IMR-90 (cell line): Measurements from ENCODE around the gene SLC29A3. TPM values are rescaled to one million over a fixed set of nuclear protein-coding genes. Genes with fewer than 3 reads are reported as not detected.

Experiments used
- ATAC-seq: fragments of 200-7000 bp; cut with Tn5 transposase; 2 replicates; pipeline ENCODE4 v1.9.1; 2020; ENCODE audit warnings: low read depth, mild to moderate bottlenecking, moderate library complexity
- BruUV-seq: library from RNA; stranded (reverse); fragments of 400-500 nt; replicated peaks from 2 replicates; lab custom pipeline; 2021; lab: Mats Ljungman, UMichigan
- CTCF ChIA-PET: fragments of 300-600 bp; formaldehyde crosslinking; extraction: SDS; loops from one replicate; lab custom pipeline; 2021; ENCODE audit warnings: antibody characterized with exemption; lab: Yijun Ruan, JAX
- POLR2A ChIA-PET: fragments of 300-600 bp; sonication (Branson Sonifier 250); formaldehyde crosslinking; loops from one replicate; lab custom pipeline; 2022; ENCODE audit warnings: antibody characterized with exemption; ENCODE audit not compliant: unreplicated experiment; lab: Charles Lee
- DNase-seq: peaks from one replicate; pipeline ENCODE4 v3.0.0; 2013
- H2AFZ ChIP-seq: replicated peaks from 2 replicates; pipeline ENCODE3; 2013; ENCODE audit warnings: low read length, mild to moderate bottlenecking; ENCODE audit not compliant: poor library complexity
- H2AK5ac ChIP-seq: 2 replicates; pipeline ENCODE4 v1.6.1; 2013; ENCODE audit warnings: low read depth, low read length, inconsistent platforms
- H2AK9ac ChIP-seq: replicated peaks from 2 replicates; pipeline ENCODE3; 2013; ENCODE audit warnings: mild to moderate bottlenecking, low read depth, low read length, moderate library complexity; ENCODE audit not compliant: poor library complexity
- H2BK120ac ChIP-seq: 2 replicates; pipeline ENCODE4 v1.6.1; 2013; ENCODE audit warnings: low read depth, low read length, inconsistent platforms
- H2BK15ac ChIP-seq: 3 replicates; pipeline ENCODE4 v1.6.1; 2013; ENCODE audit warnings: low read depth, low read length, inconsistent platforms
- H2BK20ac ChIP-seq: 2 replicates; pipeline ENCODE4 v1.6.1; 2013; ENCODE audit warnings: low read depth, mild to moderate bottlenecking, inconsistent platforms, low read length, moderate library complexity
- H2BK5ac ChIP-seq: 2 replicates; pipeline ENCODE4 v1.6.1; 2013; ENCODE audit warnings: mild to moderate bottlenecking, low read depth, low read length, inconsistent platforms; ENCODE audit not compliant: poor library complexity, severe bottlenecking
- H3K14ac ChIP-seq: replicated peaks from 2 replicates; pipeline ENCODE4 v1.6.1; 2013; ENCODE audit warnings: low read depth, low read length, inconsistent platforms
- H3K18ac ChIP-seq: 2 replicates; pipeline ENCODE4 v1.6.1; 2013; ENCODE audit warnings: low read depth, low read length, control low read depth
- H3K23ac ChIP-seq: 2 replicates; pipeline ENCODE4 v1.6.1; 2013; ENCODE audit warnings: low read depth, low read length, inconsistent platforms
- H3K27ac ChIP-seq: 2 replicates; pipeline ENCODE4 v1.5.1; 2013; ENCODE audit warnings: mild to moderate bottlenecking, control low read depth, low read length; ENCODE audit not compliant: insufficient read depth
- H3K27me3 ChIP-seq: 2 replicates; pipeline ENCODE4 v1.6.1; 2013; ENCODE audit warnings: low read length; ENCODE audit not compliant: control insufficient read depth, insufficient read depth
- H3K36me3 ChIP-seq: 2 replicates; pipeline ENCODE4 v1.6.1; 2013; ENCODE audit warnings: low read length, mixed read lengths; ENCODE audit not compliant: control insufficient read depth, insufficient read depth
- H3K4ac ChIP-seq: 2 replicates; pipeline ENCODE4 v1.6.1; 2013; ENCODE audit warnings: low read depth, low read length, inconsistent platforms
- H3K4me1 ChIP-seq: 2 replicates; pipeline ENCODE4 v1.6.1; 2013; ENCODE audit warnings: low read length, mixed read lengths; ENCODE audit not compliant: control insufficient read depth, insufficient read depth
- H3K4me2 ChIP-seq: 2 replicates; pipeline ENCODE4 v1.6.1; 2013; ENCODE audit warnings: low read depth, mild to moderate bottlenecking, control low read depth, low read length, moderate library complexity
- H3K4me3 ChIP-seq: 2 replicates; pipeline ENCODE4 v1.5.1; 2013; ENCODE audit warnings: low read depth, mild to moderate bottlenecking, control low read depth, low read length, moderate library complexity; ENCODE audit not compliant: insufficient read depth
- H3K56ac ChIP-seq: 2 replicates; pipeline ENCODE4 v1.6.1; 2013; ENCODE audit warnings: low read length, inconsistent platforms; ENCODE audit not compliant: insufficient read depth; ENCODE audit errors: extremely low read depth
- H3K79me1 ChIP-seq, 2 experiments: 2 replicates each; pipeline ENCODE4 v1.6.1; 2013; ENCODE audit warnings: low read length in 2 of 2, inconsistent platforms in 1 of 2, low read depth in 1 of 2
- H3K9ac ChIP-seq: 2 replicates; pipeline ENCODE4 v1.6.1; 2013; ENCODE audit warnings: low read depth, low read length, control low read depth
- H3K9me1 ChIP-seq: 2 replicates; pipeline ENCODE4 v1.6.1; 2013; ENCODE audit warnings: low read length, inconsistent platforms; ENCODE audit not compliant: insufficient read depth
- H3K9me3 ChIP-seq: 2 replicates; pipeline ENCODE4 v1.6.1; 2013; ENCODE audit warnings: low read length; ENCODE audit not compliant: control insufficient read depth, insufficient read depth
- H4K20me1 ChIP-seq: 2 replicates; pipeline ENCODE4 v1.6.1; 2013; ENCODE audit warnings: low read length, inconsistent platforms; ENCODE audit not compliant: insufficient read depth
- H4K5ac ChIP-seq: 2 replicates; pipeline ENCODE4 v1.6.1; 2013; ENCODE audit warnings: mild to moderate bottlenecking, low read depth, low read length, control low read depth
- H4K8ac ChIP-seq, 2 experiments: 2 replicates each; pipeline ENCODE4 v1.6.1; 2013; ENCODE audit warnings: low read depth in 2 of 2, low read length in 2 of 2, control low read depth in 1 of 2, inconsistent platforms in 1 of 2
- H4K91ac ChIP-seq: 2 replicates; pipeline ENCODE4 v1.6.1; 2013; ENCODE audit warnings: low read depth, low read length, inconsistent platforms; ENCODE audit not compliant: insufficient read depth
- BHLHE40 ChIP-seq: fragments of 150-350 bp; IDR thresholded peaks from 2 replicates; pipeline ENCODE4 v1.6.1; 2016; ENCODE audit warnings: mild to moderate bottlenecking, low read depth, low read length
- CTCF ChIP-seq: conservative IDR thresholded peaks from 2 replicates; pipeline ENCODE4 v1.5.1; 2012; ENCODE audit warnings: mild to moderate bottlenecking, low read depth, low read length, improper control_type of control experiment
- ELK1 ChIP-seq: fragments of 150-350 bp; IDR thresholded peaks from 2 replicates; pipeline ENCODE4 v1.6.1; 2016; ENCODE audit warnings: low read depth, mild to moderate bottlenecking, low read length, moderate library complexity, borderline replicate concordance
- FOS ChIP-seq: fragments of 150-350 bp; IDR thresholded peaks from 2 replicates; pipeline ENCODE4 v1.6.1; 2016; ENCODE audit warnings: low read depth, low read length
- MAFK ChIP-seq: IDR thresholded peaks from 2 replicates; pipeline ENCODE4 v1.6.1; 2012; ENCODE audit warnings: low read depth, low read length, improper control_type of control experiment
- MXI1 ChIP-seq: IDR thresholded peaks from 2 replicates; pipeline ENCODE4 v1.6.1; 2012; ENCODE audit warnings: low read depth, mild to moderate bottlenecking, low read length, moderate library complexity, borderline replicate concordance
- POLR2A ChIP-seq: IDR thresholded peaks from 2 replicates; pipeline ENCODE4 v1.6.1; 2012; ENCODE audit warnings: mild to moderate bottlenecking, low read depth, low read length
- RAD21 ChIP-seq: IDR thresholded peaks from 2 replicates; pipeline ENCODE4 v1.6.1; 2012; ENCODE audit warnings: low read length, improper control_type of control experiment
- RCOR1 ChIP-seq: IDR thresholded peaks from 2 replicates; pipeline ENCODE4 v1.6.1; 2012; ENCODE audit warnings: mild to moderate bottlenecking, low read length, improper control_type of control experiment; ENCODE audit not compliant: insufficient replicate concordance
- RFX5 ChIP-seq: IDR thresholded peaks from 2 replicates; pipeline ENCODE4 v1.8.0; 2012; ENCODE audit warnings: low read depth, mild to moderate bottlenecking, low read length, moderate library complexity
- USF2 ChIP-seq: fragments of 150-350 bp; IDR thresholded peaks from 2 replicates; pipeline ENCODE4 v1.6.1; 2017; ENCODE audit warnings: mild to moderate bottlenecking, antibody characterized with exemption, low read length, low read depth
- WGBS, 2 experiments: methylation state at CpG; one replicate each; pipeline versions ENCODE4 v1.1.5 to v1.1.7; 2013; ENCODE audit warnings: missing lambda C conversion rate in 2 of 2; ENCODE audit not compliant: insufficient read length in 1 of 2; ENCODE audit errors: extremely low coverage in 2 of 2; 5-methylcytosine and 5-hydroxymethylcytosine counted together
- dilution Hi-C: fragments of 300-500 bp; cut with HindIII; formaldehyde crosslinking; loops from one replicate; pipeline ENCODE4 v1.14.3; 2018; ENCODE audit warnings: low sequenced_read_pairs; ENCODE audit not compliant: unreplicated experiment
- in situ Hi-C: fragments of 300-500 bp; cut with MboI; formaldehyde crosslinking; loops from 3 replicates; pipeline ENCODE4 v1.14.3; 2019; ENCODE audit warnings: low sequenced_read_pairs, inconsistent platforms, mixed read lengths
- intact Hi-C: fragments of 100-400 bp; cut with micrococcal nuclease; formaldehyde crosslinking; loops from 2 replicates; pipeline ENCODE4 v1.10.0; 2022
- polyA plus RNA-seq, 3 experiments: library from polyadenylated mRNA; depleted of rRNA; stranded (reverse); fragments of >200 nt; gene quantifications; 2 replicates each; pipeline ENCODE4 v1.2.3, GENCODE V29; 2012; ENCODE audit warnings: low replicate concordance in 1 of 3
- total RNA-seq: library from RNA; depleted of rRNA; stranded (reverse); fragments of >200 nt; gene quantifications from 2 replicates; pipeline ENCODE4 v1.2.3, GENCODE V29; 2012

SLC29A3 gene
- total and polyA plus RNA-seq, 2 of the 4 experiments (the other 2 are of a cell fraction): 0.72 to 3.0 TPM

- H3K56ac ChIP-seq: no peak overlapping the region
- ATAC-seq: no peak
- no peak overlapping the region for H3K4me2 ChIP-seq
- dilution Hi-C loops (no loop called here), in situ Hi-C loops (no loop called here), intact Hi-C loops (no loop called here)
- H3K4me1 ChIP-seq: no peaks in the 10 kb centered on the region
- no peaks in the 10 kb centered on the region for H3K9me1 ChIP-seq
- TF ChIP-seq RFX5: no peak
- no peak for TF ChIP-seq FOS
- TF ChIP-seq BHLHE40: no peak
- no peak for TF ChIP-seq MXI1
- no peak for TF ChIP-seq MAFK
- TF ChIP-seq ELK1: no peak
- TF ChIP-seq CTCF: no peak
- TF ChIP-seq POLR2A: no peak
- no peak for TF ChIP-seq RCOR1
- TF ChIP-seq RAD21: no peak
- no peak for TF ChIP-seq USF2
- H3K79me1 ChIP-seq: no peaks in the 10 kb centered on the region
- H2BK5ac ChIP-seq: no peak overlapping the region
- no peak overlapping the region for H3K4ac ChIP-seq
- H3K9ac ChIP-seq: no peak overlapping the region
- H3K27me3 ChIP-seq: no peaks in the 10 kb centered on the region
- no peak overlapping the region for H2AK9ac ChIP-seq
- WGBS, 2 experiments: no CpG with 5 or more reads among the region's 6 CpGs
- no peak overlapping the region for H2AK5ac ChIP-seq
- ChIA-PET CTCF (no interaction called here), POLR2A (no interaction called here)
- H3K9me3 ChIP-seq: no peaks in the 10 kb centered on the region
- H2BK15ac ChIP-seq: no peak overlapping the region
- no peak overlapping the region for H4K5ac ChIP-seq
- H4K20me1 ChIP-seq: no peaks in the 10 kb centered on the region
- BruUV-seq: no TSS peak
- no peak overlapping the region for H3K23ac ChIP-seq
- H2AFZ ChIP-seq: no peak overlapping the region
- no peak overlapping the region for H3K27ac ChIP-seq
- H3K18ac ChIP-seq: no peak overlapping the region
- no peak for DNase-seq
- H3K36me3 ChIP-seq: peaks cover 3% of the 10 kb centered on the region; the same call in 1 of the 2 replicates
- no peak overlapping the region for H2BK120ac ChIP-seq
- H4K91ac ChIP-seq: no peak overlapping the region
- no peak overlapping the region for H2BK20ac ChIP-seq
- no peak overlapping the region for H3K4me3 ChIP-seq
- H4K8ac ChIP-seq: no peak overlapping the region
- no peak overlapping the region for H3K14ac ChIP-seq
Measured at GRCh38 chr10:71325267-71325666, 6.2 kb downstream of the SLC29A3 start.
